ENCODE measurements around the gene CACNA2D2. TPM values are rescaled to one million over a fixed set of nuclear protein-coding genes. Genes with fewer than 3 reads are reported as not detected.

CACNA2D2 gene
- total and polyA plus RNA-seq, 3 donors from 2014 or later, result 15.9 to 19.3 (median 16.1) TPM

DNA sequence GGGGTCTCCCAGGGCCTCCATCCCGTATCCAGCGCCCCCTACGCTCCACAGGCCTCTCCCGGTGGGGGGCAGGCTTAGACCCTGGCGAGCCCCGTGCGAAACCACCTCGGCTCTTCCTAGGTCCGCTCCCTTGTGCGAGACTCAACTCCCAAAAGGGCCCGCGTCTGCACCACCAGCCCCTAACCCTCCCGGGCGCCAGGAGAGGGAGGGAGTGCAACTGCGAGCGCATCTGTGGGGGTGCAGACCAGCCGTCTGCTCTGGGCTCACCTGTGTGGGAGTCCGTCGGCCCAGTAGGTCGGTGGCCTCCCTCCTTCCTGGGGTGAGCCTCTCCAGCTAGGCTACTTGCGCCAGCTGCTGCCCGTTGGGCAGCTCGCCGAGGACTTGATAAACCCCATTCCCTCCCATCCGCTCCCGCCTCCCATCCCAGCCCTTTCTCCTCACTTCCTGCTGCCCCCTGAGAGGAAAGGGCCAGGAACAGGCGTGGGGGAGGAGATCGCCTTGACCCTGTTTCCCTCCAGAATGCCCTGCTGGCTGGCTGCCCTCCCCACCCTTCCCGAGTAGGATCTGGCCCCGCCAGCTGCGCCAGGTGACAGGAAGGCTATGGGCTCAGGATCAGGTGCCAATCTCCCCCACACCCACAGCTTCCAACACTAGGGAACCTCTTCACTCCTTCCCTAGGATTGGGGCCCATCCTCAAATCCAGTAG, 180.9 kb downstream of the CACNA2D2 start, which contains the start of gene HYAL2:
Gene HYAL2 (minus strand): TSS at position 360 of the 706 bp plus-strand sequence. CDS start 2,256 bp downstream, outside the sequence.
- 3 to 8% methylated on average over 6 to 31 of the region's 31 CpGs for WGBS, 2 donors
- no peaks in the 10 kb centered on the region for H3K9me3 ChIP-seq
- peak within 1 kb of the TSS; percentile 93 to 96 for H3K27ac ChIP-seq
- TF ChIP-seq POLR2A (IDR thresholded peaks at IDR 0.05), result no peak
- TF ChIP-seq, protein P1, sequence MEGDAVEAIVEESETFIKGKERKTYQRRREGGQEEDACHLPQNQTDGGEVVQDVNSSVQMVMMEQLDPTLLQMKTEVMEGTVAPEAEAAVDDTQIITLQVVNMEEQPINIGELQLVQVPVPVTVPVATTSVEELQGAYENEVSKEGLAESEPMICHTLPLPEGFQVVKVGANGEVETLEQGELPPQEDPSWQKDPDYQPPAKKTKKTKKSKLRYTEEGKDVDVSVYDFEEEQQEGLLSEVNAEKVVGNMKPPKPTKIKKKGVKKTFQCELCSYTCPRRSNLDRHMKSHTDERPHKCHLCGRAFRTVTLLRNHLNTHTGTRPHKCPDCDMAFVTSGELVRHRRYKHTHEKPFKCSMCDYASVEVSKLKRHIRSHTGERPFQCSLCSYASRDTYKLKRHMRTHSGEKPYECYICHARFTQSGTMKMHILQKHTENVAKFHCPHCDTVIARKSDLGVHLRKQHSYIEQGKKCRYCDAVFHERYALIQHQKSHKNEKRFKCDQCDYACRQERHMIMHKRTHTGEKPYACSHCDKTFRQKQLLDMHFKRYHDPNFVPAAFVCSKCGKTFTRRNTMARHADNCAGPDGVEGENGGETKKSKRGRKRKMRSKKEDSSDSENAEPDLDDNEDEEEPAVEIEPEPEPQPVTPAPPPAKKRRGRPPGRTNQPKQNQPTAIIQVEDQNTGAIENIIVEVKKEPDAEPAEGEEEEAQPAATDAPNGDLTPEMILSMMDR (IDR thresholded peaks at IDR 0.05), result no peak
- no peaks in the 10 kb centered on the region for H3K36me3 ChIP-seq (ENCODE audit: low read depth, missing control alignments)
- intact Hi-C loops (cut with DNase I; ENCODE audit: low total_unique reads), result loop anchor here (10.0 kb wide), 1 partner anchor 68 kb away; no protein-coding TSS in a partner anchor
- no peaks in the 10 kb centered on the region for H3K27me3 ChIP-seq
- peaks cover 52% of the 10 kb centered on the region for H3K4me1 ChIP-seq
- peak within 1 kb of the TSS; percentile 76 to 82 for H3K4me3 ChIP-seq
- DNase-seq, result peak; percentile 64

DNA sequence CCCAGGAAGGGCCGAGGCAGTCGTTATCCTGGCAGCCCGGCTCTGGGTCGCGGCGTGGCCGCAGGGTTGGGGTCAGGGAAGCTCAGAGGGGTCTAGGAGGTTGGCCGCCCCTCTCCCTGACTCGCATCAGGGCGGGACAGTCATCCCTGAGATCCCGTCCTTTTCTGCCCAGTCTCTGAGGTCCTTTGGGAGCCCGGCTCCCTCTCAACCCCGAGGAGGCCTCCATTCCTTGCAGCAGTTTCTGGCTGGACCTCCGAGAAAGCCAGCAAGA, 181.4 kb downstream of the CACNA2D2 start:
- Histone ChIP-seq H3K4me1 (peaks cover 52% of the 10 kb centered on the region), H3K27ac (peak overlapping the region; percentile 93 to 96), H3K27me3 (no peaks in the 10 kb centered on the region), H3K9me3 (no peaks in the 10 kb centered on the region), H3K36me3 (ENCODE audit: low read depth, missing control alignments) (no peaks in the 10 kb centered on the region), H3K4me3 (peak overlapping the region; percentile 76 to 82)
- TF ChIP-seq POLR2A (IDR thresholded peaks at IDR 0.05), result no peak
- TF ChIP-seq, protein P1 (IDR thresholded peaks at IDR 0.05), result no peak
- DNase-seq, result no peak
- WGBS, 2 donors, result 0 to 8% methylated on average over 4 to 14 of the region's 14 CpGs
- intact Hi-C loops (cut with DNase I; ENCODE audit: low total_unique reads), result loop anchor here (10.0 kb wide), 1 partner anchor 67 kb away; no protein-coding TSS in a partner anchor

DNA sequence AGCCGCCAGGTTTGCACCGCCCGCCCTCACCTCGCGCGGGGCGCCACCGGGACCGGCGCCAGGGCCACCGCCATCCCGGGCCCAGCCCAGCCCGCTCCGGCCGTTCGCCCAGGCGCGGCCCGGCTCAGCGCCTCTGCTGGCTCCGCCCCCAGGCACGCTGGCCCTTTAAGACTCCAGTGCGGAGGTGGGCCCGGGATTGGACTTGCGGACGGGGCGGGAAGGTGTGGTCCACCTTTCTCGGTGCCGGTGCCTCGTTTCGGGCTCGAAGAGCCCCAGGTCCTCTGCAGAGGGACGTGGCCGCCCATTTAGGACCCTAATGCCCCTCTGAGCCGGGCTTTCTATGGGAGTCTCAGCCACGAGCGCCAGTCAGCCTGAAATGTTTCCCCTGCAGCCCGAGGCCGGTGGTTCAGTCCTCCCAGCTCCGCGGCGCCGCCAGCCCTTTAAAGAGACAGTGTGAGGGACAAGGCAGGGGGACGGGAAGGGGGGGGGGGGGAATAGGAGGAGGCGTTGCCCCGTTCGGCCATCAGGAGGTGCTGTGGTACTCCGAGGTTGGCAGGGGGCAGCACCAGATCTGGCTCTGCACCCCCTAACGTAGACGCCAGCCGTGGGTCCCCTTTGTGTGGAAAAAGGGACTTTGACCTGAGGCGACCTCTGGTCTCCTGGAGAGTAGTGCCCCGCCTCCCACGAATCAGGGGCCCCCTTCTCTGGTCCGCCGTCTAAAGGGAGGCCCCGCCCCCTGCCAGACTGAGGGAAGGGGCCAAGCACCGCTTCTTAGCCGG, 181.9 kb downstream of the CACNA2D2 start:
- WGBS, 2 donors, result 0% methylated on average over 10 to 57 of the region's 59 CpGs
- peak overlapping the region; percentile 76 to 82 for H3K4me3 ChIP-seq
- TF ChIP-seq POLR2A (IDR thresholded peaks at IDR 0.05), result no peak
- TF ChIP-seq, protein P1 (IDR thresholded peaks at IDR 0.05), result peak; percentile 45 to 65 (median 51)
- H3K27me3 ChIP-seq, result no peaks in the 10 kb centered on the region
- H3K27ac ChIP-seq, result peak overlapping the region; percentile 93 to 96
- H3K36me3 ChIP-seq (ENCODE audit: low read depth, missing control alignments), result no peaks in the 10 kb centered on the region
- no peaks in the 10 kb centered on the region for H3K9me3 ChIP-seq
- H3K4me1 ChIP-seq, result peaks cover 53% of the 10 kb centered on the region
- DNase-seq, result peak; percentile 91
- intact Hi-C loops (cut with DNase I; ENCODE audit: low total_unique reads), result loop anchor here (10.0 kb wide), 1 partner anchor 67 kb away; no protein-coding TSS in a partner anchor

DNA sequence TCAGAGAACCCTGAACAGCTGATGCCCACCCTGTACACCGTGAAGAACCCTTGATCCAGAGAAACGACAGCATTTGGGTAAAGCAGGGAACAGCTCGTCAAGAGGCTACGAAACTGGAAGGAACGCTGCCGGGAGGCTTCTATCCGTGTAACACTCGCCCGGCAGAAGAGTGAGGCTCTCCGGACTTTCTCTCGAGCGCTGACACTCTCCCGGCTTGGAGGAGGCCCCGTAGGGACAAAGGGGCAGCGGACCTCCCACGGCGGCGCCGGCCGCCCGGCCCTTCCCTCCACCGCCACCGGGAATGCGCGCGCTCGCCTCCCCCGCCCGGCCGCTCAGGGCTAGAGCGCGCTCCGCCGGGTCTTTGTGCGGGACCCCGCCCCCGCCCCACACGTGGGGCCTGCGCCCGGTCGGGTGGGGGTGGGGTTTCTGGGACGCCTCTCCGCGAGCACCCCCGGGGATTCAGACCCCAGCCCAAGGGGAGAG, 182.5 kb downstream of the CACNA2D2 start:
- Histone ChIP-seq H3K4me3 (peak overlapping the region; percentile 76 to 82), H3K4me1 (peaks cover 53% of the 10 kb centered on the region), H3K36me3 (ENCODE audit: low read depth, missing control alignments) (no peaks in the 10 kb centered on the region), H3K9me3 (no peaks in the 10 kb centered on the region), H3K27ac (peak overlapping the region; percentile 93 to 96), H3K27me3 (no peaks in the 10 kb centered on the region)
- DNase-seq, result peak; percentile 89
- intact Hi-C loops (cut with DNase I; ENCODE audit: low total_unique reads), result loop anchor here (10.0 kb wide), 1 partner anchor 66 kb away; no protein-coding TSS in a partner anchor
- no peak for TF ChIP-seq POLR2A (IDR thresholded peaks at IDR 0.05)
- TF ChIP-seq, protein P1 (IDR thresholded peaks at IDR 0.05), result no peak
- 0% methylated on average over 3 to 17 of the region's 45 CpGs for WGBS, 2 donors
